Stomach (tissue), 9 donors: Measurements from ENCODE around the gene CACNA2D3. TPM values are rescaled to one million over a fixed set of nuclear protein-coding genes. Genes with fewer than 3 reads are reported as not detected.

Source experiments
- DNase-seq, 2 donors: peaks; one replicate each; pipeline versions ENCODE4 v3.0.0 to v3.0.0-alpha.2; 2013 to 2019
- H3K27ac ChIP-seq, 5 donors: fragments of 200-600 bp in 4 of 5; sonication (generic) in 4 of 5; one replicate each; pipeline ENCODE4 v1.5.1; 2013 to 2019; ENCODE audit warnings: mild to moderate bottlenecking in 1 of 5, moderate library complexity in 1 of 5
- H3K27me3 ChIP-seq, 3 donors: fragments of 200-600 bp; sonication (generic); one replicate each; pipeline ENCODE4 v1.5.1; 2017 to 2019; ENCODE audit warnings: mixed run types in 1 of 3
- H3K36me3 ChIP-seq, 4 donors: fragments of 200-600 bp; sonication (generic); 1 replicate in 3 of 4; 2 replicates in 1 of 4; pipeline ENCODE4 v1.5.1; 2016 to 2019
- H3K4me1 ChIP-seq, 4 donors: fragments of 200-600 bp; sonication (generic); one replicate each; pipeline ENCODE4 v1.5.1; 2016 to 2019
- H3K4me3 ChIP-seq, 4 donors: fragments of 200-600 bp; sonication (generic) in 3 of 4; one replicate each; pipeline ENCODE4 v1.5.1; 2016 to 2019; ENCODE audit warnings: mild to moderate bottlenecking in 1 of 4
- H3K9me3 ChIP-seq, 4 donors: fragments of 200-600 bp; sonication (generic); one replicate each; pipeline ENCODE4 v1.5.1; 2016 to 2019
- CTCF ChIP-seq, 7 experiments: fragments of 450-650 bp in 4 of 7; fragments of 200-600 bp in 3 of 7; sonication (generic) in 3 of 7; IDR thresholded peaks; one replicate each; pipeline ENCODE4 v1.5.1; 2016 to 2019; ENCODE audit warnings: antibody characterized with exemption in 7 of 7, control low read depth in 2 of 7, mild to moderate bottlenecking in 1 of 7
- EP300 ChIP-seq: sonication (generic); formaldehyde crosslinking; IDR thresholded peaks from one replicate; pipeline ENCODE4 v1.6.1; 2017; ENCODE audit warnings: antibody characterized with exemption
- POLR2A ChIP-seq, 4 donors: fragments of 450-650 bp; IDR thresholded peaks; one replicate each; pipeline ENCODE4 v1.6.1; 2016; ENCODE audit warnings: antibody characterized with exemption in 4 of 4, control low read depth in 2 of 4, mild to moderate bottlenecking in 1 of 4, moderate library complexity in 1 of 4
- POLR2AphosphoS5 ChIP-seq, 3 donors: sonication (generic); formaldehyde crosslinking; IDR thresholded peaks; one replicate each; pipeline ENCODE4 v1.6.1; 2016; ENCODE audit warnings: antibody characterized with exemption in 3 of 3
- WGBS, 5 donors: extraction: QIAGEN DNeasy Blood & Tissue Kit in 3 of 5; methylation state at CpG; one replicate each; pipeline versions ENCODE4 v1.1.5 to v1.1.7; 2013 to 2018; 5-methylcytosine and 5-hydroxymethylcytosine counted together
- intact Hi-C: fragments of 100-400 bp; cut with DNase I; formaldehyde crosslinking; loops from one replicate; pipeline ENCODE4 v1.15.1; 2023; ENCODE audit warnings: low total_unique reads
- polyA plus RNA-seq, 3 donors: library from polyadenylated mRNA; stranded (reverse); fragments of 200-250 nt; gene quantifications; one replicate each; pipeline ENCODE4 v1.2.3, GENCODE V29; 2013
- total RNA-seq, 5 donors: library from RNA; depleted of rRNA; stranded (reverse); fragments of >200 nt; gene quantifications; one replicate each; pipeline versions ENCODE4 v1.1.0 to v1.2.3, GENCODE V29; 2014 to 2016
- donor health status: healthy with polysubstance abuse.
- donor health status: Bipolar disorder and iron deficiency.
- donor health status: healthy.

CACNA2D3 gene
- total and polyA plus RNA-seq, 8 donors: 0.56 to 54.0 (median 2.9) TPM; not detected in 1

- Histone ChIP-seq H3K4me3 (no peak overlapping the region), H3K4me1 (no peaks in the 10 kb centered on the region), H3K9me3 (peaks cover 0 to 5% (median 0%) of the 10 kb centered on the region in 4 donors), H3K36me3 (no peaks in the 10 kb centered on the region), H3K27me3 (no peaks in the 10 kb centered on the region), H3K27ac (no peak overlapping the region)
- WGBS, 5 donors: 76 to 88% (median 85%) methylated on average over 5 to 6 of the region's 6 CpGs
- no peak for TF ChIP-seq CTCF (IDR thresholded peaks at IDR 0.05)
- no peak for TF ChIP-seq POLR2AphosphoS5 (IDR thresholded peaks at IDR 0.05)
- TF ChIP-seq POLR2A (IDR thresholded peaks at IDR 0.05): no peak
- TF ChIP-seq EP300: no peak
- no peak for DNase-seq
- intact Hi-C loops: no loop called here
These were observed 458.1 kb downstream of the CACNA2D3 start for GRCh38 chr3:54580453-54580852.

- Histone ChIP-seq H3K27ac (no peak overlapping the region), H3K4me1 (no peaks in the 10 kb centered on the region), H3K36me3 (no peaks in the 10 kb centered on the region), H3K27me3 (no peaks in the 10 kb centered on the region), H3K9me3 (peaks cover 0 to 5% (median 0%) of the 10 kb centered on the region in 4 donors), H3K4me3 (no peak overlapping the region)
- intact Hi-C loops: no loop called here
- WGBS, 5 donors: 65 to 79% (median 71%) methylated on average over 2 of the region's 2 CpGs
- DNase-seq: no peak
- TF ChIP-seq CTCF (IDR thresholded peaks at IDR 0.05) (no peak), POLR2A (IDR thresholded peaks at IDR 0.05) (no peak), POLR2AphosphoS5 (IDR thresholded peaks at IDR 0.05) (no peak), EP300 (no peak)
These were observed 460.1 kb downstream of the CACNA2D3 start for GRCh38 chr3:54582424-54582823.

GRCh38 chr3:54591157-54591556 lies 468.8 kb downstream of the CACNA2D3 start:
- WGBS, 5 donors: 83 to 92% (median 89%) methylated on average over 2 of the region's 2 CpGs
- no peak for DNase-seq
- Histone ChIP-seq H3K9me3 (no peaks in the 10 kb centered on the region), H3K27me3 (no peaks in the 10 kb centered on the region), H3K36me3 (no peaks in the 10 kb centered on the region), H3K27ac (no peak overlapping the region), H3K4me1 (no peaks in the 10 kb centered on the region), H3K4me3 (no peak overlapping the region)
- TF ChIP-seq CTCF (IDR thresholded peaks at IDR 0.05) (no peak), EP300 (no peak), POLR2AphosphoS5 (IDR thresholded peaks at IDR 0.05) (no peak), POLR2A (IDR thresholded peaks at IDR 0.05) (no peak)
- intact Hi-C loops: no loop called here

- H3K4me1 ChIP-seq: no peaks in the 10 kb centered on the region
- no peak overlapping the region for H3K4me3 ChIP-seq
- 71 to 90% (median 85%) methylated on average over 2 of the region's 2 CpGs for WGBS, 5 donors
- no peaks in the 10 kb centered on the region for H3K9me3 ChIP-seq
- no peaks in the 10 kb centered on the region for H3K27me3 ChIP-seq
- no peak for TF ChIP-seq POLR2AphosphoS5 (IDR thresholded peaks at IDR 0.05)
- no peak for TF ChIP-seq EP300
- TF ChIP-seq CTCF (IDR thresholded peaks at IDR 0.05): no peak
- no peak for TF ChIP-seq POLR2A (IDR thresholded peaks at IDR 0.05)
- intact Hi-C loops: no loop called here
- no peak overlapping the region for H3K27ac ChIP-seq
- no peak for DNase-seq
- H3K36me3 ChIP-seq: no peaks in the 10 kb centered on the region
These were observed 471.3 kb downstream of the CACNA2D3 start for GRCh38 chr3:54593653-54594052.
